ENCODE measurements around the gene ADGRV1.

DNA sequence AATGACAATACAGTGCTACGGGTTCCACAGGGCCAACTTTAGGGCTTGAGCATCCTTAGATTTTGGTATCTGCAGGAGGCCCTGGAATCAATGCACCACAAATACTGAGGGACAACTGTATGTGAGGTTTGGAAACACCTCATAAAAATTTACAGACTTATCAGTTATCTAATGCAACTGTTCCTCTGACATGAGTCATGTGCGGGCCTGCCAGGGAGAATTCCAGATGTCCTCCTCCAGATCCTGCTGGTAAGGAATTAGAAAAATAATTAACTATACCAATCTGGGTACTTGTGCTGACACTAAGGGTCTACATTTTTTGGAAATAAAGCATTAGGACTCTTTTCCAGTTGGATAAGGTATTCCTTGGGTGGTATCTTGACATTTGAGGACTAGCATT is 491.2 kb downstream of the ADGRV1 start:
- no peak for TF ChIP-seq CEBPB (IDR thresholded peaks at IDR 0.05)
- TF ChIP-seq TAF1 (IDR thresholded peaks at IDR 0.05; ENCODE audit: low read depth): no peak
